ENCODE data around the gene MSMB.

DNA sequence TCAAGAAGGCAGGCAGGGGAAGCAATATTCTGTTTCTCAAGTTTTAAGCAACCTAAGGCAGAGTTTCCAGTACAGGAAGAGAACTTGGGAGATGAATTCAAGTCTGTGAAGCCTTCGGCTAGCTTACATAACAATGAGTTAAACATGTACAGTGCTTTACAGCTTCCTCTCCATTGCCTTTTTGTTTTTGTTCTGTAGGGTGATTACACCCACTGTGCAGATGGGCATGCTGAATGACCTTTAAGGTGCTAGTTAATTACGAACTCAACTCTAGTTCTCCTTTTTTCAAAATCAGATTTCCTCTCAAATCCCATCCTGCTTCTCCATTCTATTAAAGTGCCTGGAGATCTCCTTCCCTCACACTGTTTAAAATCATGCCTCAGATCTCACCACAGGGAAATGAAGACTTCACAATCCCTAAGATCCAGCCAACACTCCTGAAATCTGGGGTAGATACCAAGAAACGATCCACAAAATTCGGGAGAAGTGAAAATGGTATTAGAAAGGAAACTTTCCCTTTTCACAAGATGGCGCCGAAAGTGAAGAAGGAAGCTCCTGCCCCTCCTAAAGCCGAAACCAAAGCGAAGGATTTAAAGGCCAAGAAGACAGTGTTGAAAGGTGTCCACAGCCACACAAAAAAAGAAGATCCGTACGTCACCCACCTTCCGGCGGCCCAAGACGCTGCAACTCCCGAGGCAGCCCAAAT is 16.8 kb upstream of the MSMB start:
- TF ChIP-seq POLR2AphosphoS5 (IDR thresholded peaks at IDR 0.05; ENCODE audit: low read depth, low read length) (no peak), TAF1 (IDR thresholded peaks at IDR 0.05; ENCODE audit: low read depth, low read length) (no peak), POLR2A (IDR thresholded peaks at IDR 0.05; ENCODE audit: low read depth, low read length) (no peak)

Data from GM12891 (cell line).